Neural cell (in vitro differentiated cells): ENCODE data around the gene PLEKHG7.

Experiments
- EP300 ChIP-seq: fragments of 450-650 bp; conservative IDR thresholded peaks from 2 replicates; pipeline ENCODE4 v1.6.1; 2014; ENCODE audit warnings: antibody characterized with exemption, mild to moderate bottlenecking, moderate library complexity; ENCODE audit not compliant: poor library complexity, severe bottlenecking
- EZH2 ChIP-seq: fragments of 200-600, 300-800 bp; shearing (Covaris generic), sonication (generic); IDR thresholded peaks from 2 replicates; pipeline ENCODE4 v1.6.1; 2014; ENCODE audit warnings: antibody characterized with exemption, low read length, borderline replicate concordance, mild to moderate bottlenecking; ENCODE audit not compliant: insufficient read depth, poor library complexity, severe bottlenecking
- POLR2AphosphoS5 ChIP-seq: IDR thresholded peaks from 2 replicates; pipeline ENCODE4 v1.6.1; 2012
- RAD21 ChIP-seq: fragments of 450-650 bp; conservative IDR thresholded peaks from 2 replicates; pipeline ENCODE4 v1.6.1; 2014; ENCODE audit warnings: antibody characterized with exemption, mild to moderate bottlenecking, moderate library complexity
- TAF1 ChIP-seq: IDR thresholded peaks from 2 replicates; pipeline ENCODE4 v1.6.1; 2012; ENCODE audit warnings: low read depth
- TF ChIP-seq, protein P1 (sequence below): fragments of 450-650 bp; IDR thresholded peaks from 2 replicates; pipeline ENCODE4 v1.5.1; 2014; ENCODE audit warnings: antibody characterized with exemption, mild to moderate bottlenecking, moderate library complexity; ENCODE audit not compliant: poor library complexity, severe bottlenecking
- TF ChIP-seq, protein P2 (sequence below): IDR thresholded peaks from 2 replicates; pipeline ENCODE4 v1.6.1; 2012; ENCODE audit warnings: borderline replicate concordance

DNA sequence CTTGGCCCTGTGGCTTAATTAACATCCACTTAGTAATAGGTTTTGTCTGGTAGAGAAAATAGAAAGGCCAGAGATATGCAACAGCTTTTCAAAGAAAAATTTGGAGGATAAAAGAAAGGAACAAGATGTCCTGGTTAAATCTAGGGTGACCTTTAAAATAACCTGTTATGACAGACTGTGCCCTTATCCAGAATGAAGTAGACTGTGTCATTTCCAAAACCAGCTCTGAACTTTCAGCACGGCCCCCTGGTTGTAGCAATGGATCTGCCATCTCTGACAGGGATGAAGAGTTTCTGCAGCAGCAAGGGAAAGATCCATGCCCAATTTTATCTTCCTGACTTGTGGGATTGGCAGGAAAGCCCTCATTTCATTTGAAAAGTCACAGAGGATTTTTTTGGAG lies 5.1 kb downstream of the PLEKHG7 start:
- TF ChIP-seq, protein P1, sequence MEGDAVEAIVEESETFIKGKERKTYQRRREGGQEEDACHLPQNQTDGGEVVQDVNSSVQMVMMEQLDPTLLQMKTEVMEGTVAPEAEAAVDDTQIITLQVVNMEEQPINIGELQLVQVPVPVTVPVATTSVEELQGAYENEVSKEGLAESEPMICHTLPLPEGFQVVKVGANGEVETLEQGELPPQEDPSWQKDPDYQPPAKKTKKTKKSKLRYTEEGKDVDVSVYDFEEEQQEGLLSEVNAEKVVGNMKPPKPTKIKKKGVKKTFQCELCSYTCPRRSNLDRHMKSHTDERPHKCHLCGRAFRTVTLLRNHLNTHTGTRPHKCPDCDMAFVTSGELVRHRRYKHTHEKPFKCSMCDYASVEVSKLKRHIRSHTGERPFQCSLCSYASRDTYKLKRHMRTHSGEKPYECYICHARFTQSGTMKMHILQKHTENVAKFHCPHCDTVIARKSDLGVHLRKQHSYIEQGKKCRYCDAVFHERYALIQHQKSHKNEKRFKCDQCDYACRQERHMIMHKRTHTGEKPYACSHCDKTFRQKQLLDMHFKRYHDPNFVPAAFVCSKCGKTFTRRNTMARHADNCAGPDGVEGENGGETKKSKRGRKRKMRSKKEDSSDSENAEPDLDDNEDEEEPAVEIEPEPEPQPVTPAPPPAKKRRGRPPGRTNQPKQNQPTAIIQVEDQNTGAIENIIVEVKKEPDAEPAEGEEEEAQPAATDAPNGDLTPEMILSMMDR: no peak
- TF ChIP-seq, protein P2, sequence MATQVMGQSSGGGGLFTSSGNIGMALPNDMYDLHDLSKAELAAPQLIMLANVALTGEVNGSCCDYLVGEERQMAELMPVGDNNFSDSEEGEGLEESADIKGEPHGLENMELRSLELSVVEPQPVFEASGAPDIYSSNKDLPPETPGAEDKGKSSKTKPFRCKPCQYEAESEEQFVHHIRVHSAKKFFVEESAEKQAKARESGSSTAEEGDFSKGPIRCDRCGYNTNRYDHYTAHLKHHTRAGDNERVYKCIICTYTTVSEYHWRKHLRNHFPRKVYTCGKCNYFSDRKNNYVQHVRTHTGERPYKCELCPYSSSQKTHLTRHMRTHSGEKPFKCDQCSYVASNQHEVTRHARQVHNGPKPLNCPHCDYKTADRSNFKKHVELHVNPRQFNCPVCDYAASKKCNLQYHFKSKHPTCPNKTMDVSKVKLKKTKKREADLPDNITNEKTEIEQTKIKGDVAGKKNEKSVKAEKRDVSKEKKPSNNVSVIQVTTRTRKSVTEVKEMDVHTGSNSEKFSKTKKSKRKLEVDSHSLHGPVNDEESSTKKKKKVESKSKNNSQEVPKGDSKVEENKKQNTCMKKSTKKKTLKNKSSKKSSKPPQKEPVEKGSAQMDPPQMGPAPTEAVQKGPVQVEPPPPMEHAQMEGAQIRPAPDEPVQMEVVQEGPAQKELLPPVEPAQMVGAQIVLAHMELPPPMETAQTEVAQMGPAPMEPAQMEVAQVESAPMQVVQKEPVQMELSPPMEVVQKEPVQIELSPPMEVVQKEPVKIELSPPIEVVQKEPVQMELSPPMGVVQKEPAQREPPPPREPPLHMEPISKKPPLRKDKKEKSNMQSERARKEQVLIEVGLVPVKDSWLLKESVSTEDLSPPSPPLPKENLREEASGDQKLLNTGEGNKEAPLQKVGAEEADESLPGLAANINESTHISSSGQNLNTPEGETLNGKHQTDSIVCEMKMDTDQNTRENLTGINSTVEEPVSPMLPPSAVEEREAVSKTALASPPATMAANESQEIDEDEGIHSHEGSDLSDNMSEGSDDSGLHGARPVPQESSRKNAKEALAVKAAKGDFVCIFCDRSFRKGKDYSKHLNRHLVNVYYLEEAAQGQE: no peak
- TF ChIP-seq EP300 (no peak), EZH2 (no peak), POLR2AphosphoS5 (no peak), RAD21 (no peak), TAF1 (no peak)
